Osteoblast (primary cell): ENCODE results near the gene TNF. TPM values are rescaled to one million over a fixed set of nuclear protein-coding genes. Genes with fewer than 3 reads are reported as not detected.

Experiments used
- DNase-seq: peaks from one replicate; pipeline ENCODE4 v3.0.0; 2011; ENCODE audit warnings: low spot score, mixed read lengths; ENCODE audit not compliant: insufficient read length; ENCODE audit errors: missing footprints
- H2AFZ ChIP-seq: 2 replicates; pipeline ENCODE4 v1.6.0; 2011; ENCODE audit warnings: mild to moderate bottlenecking, low read length
- H3K27ac ChIP-seq: 2 replicates; pipeline ENCODE4 v1.5.1; 2011; ENCODE audit warnings: mild to moderate bottlenecking, low read depth, low read length, moderate library complexity
- H3K27me3 ChIP-seq: 2 replicates; pipeline ENCODE4 v1.6.0; 2012; ENCODE audit warnings: mild to moderate bottlenecking, control low read depth, inconsistent platforms, low read length, moderate library complexity; ENCODE audit not compliant: insufficient read depth
- H3K36me3 ChIP-seq: 2 replicates; pipeline ENCODE4 v1.5.1; 2011; ENCODE audit warnings: mild to moderate bottlenecking, low read length, control low read depth, moderate library complexity; ENCODE audit not compliant: insufficient read depth
- H3K4me1 ChIP-seq: 2 replicates; pipeline ENCODE4 v1.5.1; 2011; ENCODE audit warnings: mild to moderate bottlenecking, low read length, control low read depth, moderate library complexity; ENCODE audit not compliant: insufficient read depth
- H3K4me2 ChIP-seq: 2 replicates; pipeline ENCODE4 v1.6.0; 2011; ENCODE audit warnings: mild to moderate bottlenecking, low read length; ENCODE audit not compliant: insufficient read depth
- H3K4me3 ChIP-seq: fragments of 200-600 bp; sonication (generic); 3 replicates; pipeline ENCODE4 v1.5.1; 2012; ENCODE audit warnings: mild to moderate bottlenecking, low read length, inconsistent platforms; ENCODE audit not compliant: insufficient read depth
- H3K79me2 ChIP-seq: 2 replicates; pipeline ENCODE4 v1.6.0; 2012; ENCODE audit warnings: mild to moderate bottlenecking, low read length, control low read depth, inconsistent platforms; ENCODE audit not compliant: insufficient read depth
- H3K9me3 ChIP-seq: 2 replicates; pipeline ENCODE4 v1.5.1; 2011; ENCODE audit warnings: low read depth, low read length, control low read depth
- H4K20me1 ChIP-seq: 2 replicates; pipeline ENCODE4 v1.6.0; 2012; ENCODE audit warnings: mild to moderate bottlenecking, low read length, control low read depth; ENCODE audit not compliant: insufficient read depth
- total RNA-seq: library from RNA; depleted of rRNA; stranded (reverse); fragments of >200 nt; gene quantifications from 2 replicates; pipeline ENCODE4 v1.2.3, GENCODE V29; 2012
- TF ChIP-seq, protein P1 (sequence below): IDR thresholded peaks from 2 replicates; pipeline ENCODE4 v1.5.1; 2011; ENCODE audit warnings: mild to moderate bottlenecking, low read depth, low read length, moderate library complexity; ENCODE audit errors: extremely low read depth

Gene TNF
- not detected in 2 replicates for total RNA-seq

DNA sequence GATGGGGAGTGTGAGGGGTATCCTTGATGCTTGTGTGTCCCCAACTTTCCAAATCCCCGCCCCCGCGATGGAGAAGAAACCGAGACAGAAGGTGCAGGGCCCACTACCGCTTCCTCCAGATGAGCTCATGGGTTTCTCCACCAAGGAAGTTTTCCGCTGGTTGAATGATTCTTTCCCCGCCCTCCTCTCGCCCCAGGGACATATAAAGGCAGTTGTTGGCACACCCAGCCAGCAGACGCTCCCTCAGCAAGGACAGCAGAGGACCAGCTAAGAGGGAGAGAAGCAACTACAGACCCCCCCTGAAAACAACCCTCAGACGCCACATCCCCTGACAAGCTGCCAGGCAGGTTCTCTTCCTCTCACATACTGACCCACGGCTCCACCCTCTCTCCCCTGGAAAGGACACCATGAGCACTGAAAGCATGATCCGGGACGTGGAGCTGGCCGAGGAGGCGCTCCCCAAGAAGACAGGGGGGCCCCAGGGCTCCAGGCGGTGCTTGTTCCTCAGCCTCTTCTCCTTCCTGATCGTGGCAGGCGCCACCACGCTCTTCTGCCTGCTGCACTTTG, at the start of gene TNF:
TNF (plus strand) TSS at position 231 of the 567 bp plus-strand sequence; CDS start at position 408, 177 bp downstream.
- Histone ChIP-seq H3K9me3 (no peaks in the 10 kb centered on the region), H3K27ac (no peak within 1 kb of the TSS), H3K36me3 (no peaks in the 10 kb centered on the region), H3K4me2 (peak within 1 kb of the TSS; percentile 30), H3K79me2 (no peaks in the 10 kb centered on the region), H3K27me3 (no peaks in the 10 kb centered on the region), H3K4me1 (peaks cover 3% of the 10 kb centered on the region), H3K4me3 (peak within 1 kb of the TSS; percentile 23), H4K20me1 (no peaks in the 10 kb centered on the region), H2AFZ (peak within 1 kb of the TSS; percentile 7)
- DNase-seq: peak; percentile 92
- TF ChIP-seq, protein P1, sequence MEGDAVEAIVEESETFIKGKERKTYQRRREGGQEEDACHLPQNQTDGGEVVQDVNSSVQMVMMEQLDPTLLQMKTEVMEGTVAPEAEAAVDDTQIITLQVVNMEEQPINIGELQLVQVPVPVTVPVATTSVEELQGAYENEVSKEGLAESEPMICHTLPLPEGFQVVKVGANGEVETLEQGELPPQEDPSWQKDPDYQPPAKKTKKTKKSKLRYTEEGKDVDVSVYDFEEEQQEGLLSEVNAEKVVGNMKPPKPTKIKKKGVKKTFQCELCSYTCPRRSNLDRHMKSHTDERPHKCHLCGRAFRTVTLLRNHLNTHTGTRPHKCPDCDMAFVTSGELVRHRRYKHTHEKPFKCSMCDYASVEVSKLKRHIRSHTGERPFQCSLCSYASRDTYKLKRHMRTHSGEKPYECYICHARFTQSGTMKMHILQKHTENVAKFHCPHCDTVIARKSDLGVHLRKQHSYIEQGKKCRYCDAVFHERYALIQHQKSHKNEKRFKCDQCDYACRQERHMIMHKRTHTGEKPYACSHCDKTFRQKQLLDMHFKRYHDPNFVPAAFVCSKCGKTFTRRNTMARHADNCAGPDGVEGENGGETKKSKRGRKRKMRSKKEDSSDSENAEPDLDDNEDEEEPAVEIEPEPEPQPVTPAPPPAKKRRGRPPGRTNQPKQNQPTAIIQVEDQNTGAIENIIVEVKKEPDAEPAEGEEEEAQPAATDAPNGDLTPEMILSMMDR: no peak

DNA sequence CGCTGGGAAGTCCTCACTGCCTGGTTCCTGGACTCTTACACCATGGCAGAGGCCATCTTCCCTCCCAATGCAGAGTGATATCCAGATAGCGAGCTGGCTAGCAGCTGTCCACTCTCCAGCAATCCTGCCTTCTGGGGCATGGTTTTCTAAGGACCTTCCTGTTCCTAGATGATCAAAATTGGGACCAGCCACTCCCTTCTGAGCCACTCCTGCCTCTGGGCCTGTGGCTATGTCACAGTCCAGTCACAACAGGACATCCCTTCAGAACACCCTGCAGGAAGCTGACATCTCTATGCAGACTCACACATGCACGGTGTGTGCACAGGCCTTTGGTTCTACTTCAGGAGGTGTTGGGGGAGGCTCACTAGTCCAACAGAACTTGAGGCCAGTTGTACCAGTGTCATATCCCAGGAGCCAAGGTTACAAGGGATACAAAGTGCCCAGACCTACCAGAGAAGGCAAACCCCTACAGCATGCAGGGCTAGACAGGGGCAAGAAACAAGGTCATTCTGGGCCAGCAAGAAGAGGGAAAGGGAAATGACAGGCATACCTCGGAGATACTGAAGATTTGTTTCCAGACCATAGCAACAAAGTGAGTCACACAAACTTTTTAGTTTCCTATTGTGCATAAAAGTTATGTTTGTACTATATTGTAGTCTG, 49.3 kb upstream of the TNF start:
- TF ChIP-seq, protein P1: no peak
- peak overlapping the region; percentile 39 for H3K4me2 ChIP-seq
- H3K9me3 ChIP-seq: no peaks in the 10 kb centered on the region
- peak overlapping the region; percentile 25 for H3K4me3 ChIP-seq
- peaks cover 7% of the 10 kb centered on the region for H3K36me3 ChIP-seq
- H3K27ac ChIP-seq: peak overlapping the region; percentile 52
- H2AFZ ChIP-seq: peak overlapping the region; percentile 35
- peaks cover 16% of the 10 kb centered on the region for H4K20me1 ChIP-seq
- no peaks in the 10 kb centered on the region for H3K79me2 ChIP-seq
- peaks cover 2% of the 10 kb centered on the region for H3K27me3 ChIP-seq
- no peak for DNase-seq
- peaks cover 17% of the 10 kb centered on the region for H3K4me1 ChIP-seq

DNA sequence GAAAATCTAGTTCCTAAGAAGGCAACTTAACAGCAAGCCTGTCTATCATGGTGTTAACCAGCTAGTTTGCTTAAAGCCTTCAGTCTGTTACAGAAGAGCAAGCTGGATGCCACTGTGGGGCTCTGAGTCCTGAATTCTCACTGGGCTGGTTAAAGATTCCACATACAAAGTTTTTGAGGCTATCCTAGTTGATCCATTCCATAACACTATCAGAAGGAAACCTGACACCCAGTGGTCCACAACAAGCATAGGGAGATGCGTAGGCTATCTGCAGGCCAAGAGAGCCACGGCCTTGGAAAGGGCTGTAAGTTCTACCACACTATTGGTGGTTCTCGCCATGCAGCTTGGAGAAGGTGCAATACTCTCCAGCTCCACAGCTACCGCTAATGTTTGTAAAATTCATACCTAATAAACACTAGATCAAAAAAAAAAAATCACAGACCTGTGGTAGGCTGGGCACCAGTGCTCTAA, 47.0 kb upstream of the TNF start:
- Histone ChIP-seq H3K4me1 (peaks cover 17% of the 10 kb centered on the region), H3K27ac (no peak overlapping the region), H3K9me3 (no peaks in the 10 kb centered on the region), H3K4me2 (no peak overlapping the region), H4K20me1 (peaks cover 34% of the 10 kb centered on the region), H3K36me3 (peaks cover 29% of the 10 kb centered on the region), H3K4me3 (no peak overlapping the region), H3K79me2 (peaks cover 2% of the 10 kb centered on the region), H2AFZ (no peak overlapping the region), H3K27me3 (no peaks in the 10 kb centered on the region)
- no peak for DNase-seq
- TF ChIP-seq, protein P1: no peak

DNA sequence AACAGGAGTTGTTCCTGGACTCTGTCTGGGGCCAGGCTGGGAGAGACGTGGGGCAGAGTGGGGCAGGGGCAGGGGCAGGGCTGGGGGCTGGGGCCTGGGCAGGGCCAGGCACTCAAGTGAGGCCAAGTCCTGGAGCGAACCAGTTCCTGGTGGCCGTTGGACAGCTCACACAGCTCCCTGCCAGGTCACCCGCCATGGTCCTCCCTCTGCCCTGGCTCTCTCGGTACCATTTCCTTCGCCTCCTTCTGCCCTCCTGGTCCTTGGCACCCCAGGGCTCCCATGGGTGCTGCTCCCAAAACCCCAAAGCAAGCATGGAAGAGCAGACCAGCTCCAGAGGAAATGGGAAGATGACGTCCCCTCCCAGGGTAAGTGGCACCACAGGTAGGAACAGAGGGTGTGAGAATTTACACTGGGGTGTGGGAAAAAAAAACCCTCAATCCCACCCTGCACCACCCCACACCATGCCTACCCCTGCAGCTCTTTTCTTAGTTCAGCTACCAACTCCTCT, 46.5 kb upstream of the TNF start, which contains the start of gene MCCD1:
MCCD1 (plus strand) TSS at position 142 of the 508 bp plus-strand sequence; CDS start at position 195, 53 bp downstream.
- Histone ChIP-seq H3K4me2 (no peak within 1 kb of the TSS), H3K79me2 (peaks cover 3% of the 10 kb centered on the region), H4K20me1 (peaks cover 39% of the 10 kb centered on the region), H3K4me1 (peaks cover 17% of the 10 kb centered on the region), H3K27ac (no peak within 1 kb of the TSS), H3K9me3 (no peaks in the 10 kb centered on the region), H3K27me3 (no peaks in the 10 kb centered on the region), H3K36me3 (peaks cover 34% of the 10 kb centered on the region), H3K4me3 (no peak within 1 kb of the TSS), H2AFZ (no peak within 1 kb of the TSS)
- TF ChIP-seq, protein P1: no peak
- peak; percentile 62 for DNase-seq
